Keratinocyte (primary cell): ENCODE measurements around the gene DELE1. TPM values are rescaled to one million over a fixed set of nuclear protein-coding genes. Genes with fewer than 3 reads are reported as not detected.

Experiments used
- DNase-seq: peaks from one replicate; pipeline ENCODE4 v3.0.0-alpha.2; 2011; ENCODE audit warnings: low read depth, missing footprints, low spot score
- FAIRE-seq: peaks from 2 replicates; lab custom pipeline; 2011; peaks lifted over from hg19 to GRCh38; lab: Jason Lieb, UNC
- H2AFZ ChIP-seq: 2 replicates; pipeline ENCODE4 v1.6.0; 2012; ENCODE audit warnings: low read length, control low read depth, inconsistent platforms; ENCODE audit not compliant: control insufficient read depth
- H3K27ac ChIP-seq: 2 replicates; pipeline ENCODE4 v1.5.1; 2011; ENCODE audit warnings: low read length; ENCODE audit not compliant: control insufficient read depth, insufficient read depth
- H3K27me3 ChIP-seq: 3 replicates; pipeline ENCODE4 v1.6.0; 2011; ENCODE audit warnings: low read length; ENCODE audit not compliant: control insufficient read depth, insufficient read depth; ENCODE audit errors: extremely low read depth
- H3K36me3 ChIP-seq, 2 experiments: 2 replicates in 1 of 2; 3 replicates in 1 of 2; pipeline ENCODE4 v1.5.1; 2011; ENCODE audit warnings: low read length in 2 of 2, mild to moderate bottlenecking in 1 of 2; ENCODE audit not compliant: control insufficient read depth in 2 of 2, insufficient read depth in 2 of 2; ENCODE audit errors: extremely low read depth in 1 of 2
- H3K4me1 ChIP-seq: 3 replicates; pipeline ENCODE4 v1.5.1; 2011; ENCODE audit warnings: low read length; ENCODE audit not compliant: control insufficient read depth, insufficient read depth; ENCODE audit errors: extremely low read depth
- H3K4me2 ChIP-seq: 3 replicates; pipeline ENCODE4 v1.6.0; 2011; ENCODE audit warnings: low read depth, low read length; ENCODE audit not compliant: control insufficient read depth, insufficient read depth; ENCODE audit errors: extremely low read depth
- H3K4me3 ChIP-seq, 3 experiments: fragments of 200-600 bp in 1 of 3; sonication (generic) in 1 of 3; 2 replicates in 2 of 3; 3 replicates in 1 of 3; pipeline ENCODE4 v1.5.1; 2011 to 2016; ENCODE audit warnings: low read length in 3 of 3, mild to moderate bottlenecking in 3 of 3, control low read depth in 2 of 3, inconsistent platforms in 1 of 3, low read depth in 1 of 3, mixed read lengths in 1 of 3, mixed run types in 1 of 3, moderate library complexity in 1 of 3; ENCODE audit not compliant: control insufficient read depth in 2 of 3, insufficient read depth in 2 of 3; ENCODE audit errors: extremely low read depth in 1 of 3
- H3K79me2 ChIP-seq: 2 replicates; pipeline ENCODE4 v1.6.0; 2012; ENCODE audit warnings: low read length; ENCODE audit not compliant: control insufficient read depth, insufficient read depth
- H3K9ac ChIP-seq: 3 replicates; pipeline ENCODE4 v1.6.0; 2011; ENCODE audit warnings: low read length; ENCODE audit not compliant: control insufficient read depth, insufficient read depth; ENCODE audit errors: extremely low read depth
- H3K9me1 ChIP-seq: 3 replicates; pipeline ENCODE4 v1.6.0; 2011; ENCODE audit warnings: low read length; ENCODE audit not compliant: control insufficient read depth, insufficient read depth; ENCODE audit errors: extremely low read depth
- H3K9me3 ChIP-seq: 2 replicates; pipeline ENCODE4 v1.5.1; 2012; ENCODE audit warnings: low read depth, low read length; ENCODE audit not compliant: control insufficient read depth
- H4K20me1 ChIP-seq: 3 replicates; pipeline ENCODE4 v1.6.0; 2011; ENCODE audit warnings: low read length; ENCODE audit not compliant: control insufficient read depth, insufficient read depth; ENCODE audit errors: extremely low read depth
- EZH2 ChIP-seq: IDR thresholded peaks from one replicate; pipeline ENCODE4 v1.6.1; 2012; ENCODE audit warnings: inconsistent platforms, mild to moderate bottlenecking, low read length, moderate library complexity
- dilution Hi-C: fragments of 300-500 bp; cut with MboI; formaldehyde crosslinking; loops from one replicate; pipeline ENCODE4 v1.7.0; 2020; ENCODE audit warnings: low sequenced_read_pairs; ENCODE audit not compliant: extremely low pct_ligation_motif_present
- polyA plus RNA-seq, 5 experiments: library from polyadenylated mRNA; depleted of rRNA in 3 of 5; stranded (reverse) in 3 of 5; stranded (forward) in 1 of 5; unstranded in 1 of 5; fragments of >200 nt; gene quantifications; 1 replicate in 1 of 5; 2 replicates in 3 of 5; 3 replicates in 1 of 5; pipeline versions ENCODE4 v1.2.1 to v1.2.3, GENCODE V29; 2011 to 2012; ENCODE audit warnings: missing spikeins in 2 of 5, low read depth in 1 of 5, low replicate concordance in 1 of 5
- TF ChIP-seq, protein P1 (sequence below), 3 experiments: IDR thresholded peaks in 1 of 3; conservative IDR thresholded peaks in 1 of 3; optimal IDR thresholded peaks in 1 of 3; 2 replicates in 2 of 3; 3 replicates in 1 of 3; pipeline versions ENCODE3 to v1.5.1; 2011; ENCODE audit warnings: low read length in 3 of 3, mild to moderate bottlenecking in 3 of 3, moderate library complexity in 2 of 3, control low read depth in 1 of 3, inconsistent platforms in 1 of 3; ENCODE audit not compliant: insufficient read depth in 2 of 3; ENCODE audit errors: extremely low read depth in 1 of 3

DELE1 gene
- polyA plus RNA-seq, 1 donor (not counting 4 experiments of a cell fraction or from before 2014, with no cell fraction given), result 37.5 TPM

DNA sequence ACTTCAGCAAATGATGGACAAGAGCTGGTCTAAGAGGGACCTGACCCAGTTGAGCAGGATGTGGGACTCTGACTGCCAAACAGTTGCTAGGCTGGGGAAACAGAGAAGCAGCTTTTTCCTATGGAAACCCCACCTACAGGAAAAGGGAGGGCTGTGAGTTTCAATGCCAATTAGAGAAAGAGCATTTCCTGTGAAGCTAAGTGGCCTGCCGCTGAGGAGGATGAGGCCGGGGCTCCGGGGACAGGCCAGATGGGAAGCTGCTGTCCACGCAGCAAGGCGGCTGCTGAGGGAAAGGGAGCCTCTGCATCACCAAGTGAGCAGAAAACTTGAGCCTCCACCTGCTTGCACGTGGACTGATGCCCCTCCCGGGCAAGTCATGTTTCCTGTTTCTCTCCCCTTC, 34.4 kb downstream of the DELE1 start, which contains the start of gene PCDH12:
TSS of gene PCDH12 (minus strand) at position 90 of the 400 bp plus-strand sequence. CDS start 351 bp downstream, outside the sequence.
- no peaks in the 10 kb centered on the region for H3K36me3 ChIP-seq
- no peak within 1 kb of the TSS for H2AFZ ChIP-seq
- no peak for TF ChIP-seq EZH2
- TF ChIP-seq, protein P1, sequence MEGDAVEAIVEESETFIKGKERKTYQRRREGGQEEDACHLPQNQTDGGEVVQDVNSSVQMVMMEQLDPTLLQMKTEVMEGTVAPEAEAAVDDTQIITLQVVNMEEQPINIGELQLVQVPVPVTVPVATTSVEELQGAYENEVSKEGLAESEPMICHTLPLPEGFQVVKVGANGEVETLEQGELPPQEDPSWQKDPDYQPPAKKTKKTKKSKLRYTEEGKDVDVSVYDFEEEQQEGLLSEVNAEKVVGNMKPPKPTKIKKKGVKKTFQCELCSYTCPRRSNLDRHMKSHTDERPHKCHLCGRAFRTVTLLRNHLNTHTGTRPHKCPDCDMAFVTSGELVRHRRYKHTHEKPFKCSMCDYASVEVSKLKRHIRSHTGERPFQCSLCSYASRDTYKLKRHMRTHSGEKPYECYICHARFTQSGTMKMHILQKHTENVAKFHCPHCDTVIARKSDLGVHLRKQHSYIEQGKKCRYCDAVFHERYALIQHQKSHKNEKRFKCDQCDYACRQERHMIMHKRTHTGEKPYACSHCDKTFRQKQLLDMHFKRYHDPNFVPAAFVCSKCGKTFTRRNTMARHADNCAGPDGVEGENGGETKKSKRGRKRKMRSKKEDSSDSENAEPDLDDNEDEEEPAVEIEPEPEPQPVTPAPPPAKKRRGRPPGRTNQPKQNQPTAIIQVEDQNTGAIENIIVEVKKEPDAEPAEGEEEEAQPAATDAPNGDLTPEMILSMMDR (optimal IDR thresholded peaks at IDR 0.05 in 1 of 3, IDR thresholded peaks at IDR 0.05 in 1 of 3, conservative IDR thresholded peaks at IDR 0.05 in 1 of 3; ENCODE audit: extremely low read depth in 1 of 3, insufficient read depth in 2 of 3, low read length in 3 of 3), result no peak
- no peaks in the 10 kb centered on the region for H3K79me2 ChIP-seq
- H3K27ac ChIP-seq, result no peak within 1 kb of the TSS
- no peaks in the 10 kb centered on the region for H3K9me1 ChIP-seq
- no peaks in the 10 kb centered on the region for H4K20me1 ChIP-seq
- dilution Hi-C loops, result no loop called here
- peaks cover 11% of the 10 kb centered on the region for H3K4me1 ChIP-seq
- H3K4me3 ChIP-seq, result no peak within 1 kb of the TSS
- no peak within 1 kb of the TSS for H3K4me2 ChIP-seq
- no peaks in the 10 kb centered on the region for H3K9me3 ChIP-seq
- no peaks in the 10 kb centered on the region for H3K27me3 ChIP-seq
- FAIRE-seq (no peak), DNase-seq (no peak)
- H3K9ac ChIP-seq, result no peak within 1 kb of the TSS

DNA sequence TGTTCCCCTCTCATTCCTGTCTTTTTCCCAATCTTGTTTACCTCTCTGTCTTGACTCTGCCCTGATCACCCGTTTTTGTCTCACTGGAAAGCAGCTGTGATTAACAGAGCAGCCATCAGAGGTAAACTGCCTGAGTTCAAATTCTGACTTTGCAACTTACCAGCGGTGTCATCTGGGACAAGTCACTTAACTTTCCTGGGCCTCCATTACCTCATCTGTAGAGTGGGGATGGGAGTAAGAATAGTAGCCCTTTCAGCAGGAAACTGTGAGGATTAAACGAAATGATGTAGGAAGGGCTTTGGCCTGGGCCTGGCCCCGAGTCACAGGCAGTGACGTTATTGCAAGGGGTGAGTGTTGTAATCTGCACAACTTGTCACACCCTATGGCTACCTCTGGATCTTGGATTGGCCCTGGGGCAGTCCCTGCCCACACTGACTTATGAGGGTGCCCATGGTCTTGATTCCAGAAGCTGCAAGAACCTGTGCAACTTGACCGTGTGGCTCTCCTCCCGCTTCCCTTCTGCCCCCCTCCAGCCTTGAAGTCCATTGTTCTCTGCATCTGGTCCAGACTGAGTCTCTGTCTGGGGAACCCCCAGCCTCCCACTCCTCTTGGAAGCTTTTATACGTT, 35.0 kb downstream of the DELE1 start:
- dilution Hi-C loops, result no loop called here
- FAIRE-seq (no peak), DNase-seq (no peak)
- H3K9me3 ChIP-seq, result no peaks in the 10 kb centered on the region
- no peak overlapping the region for H2AFZ ChIP-seq
- H3K4me3 ChIP-seq, result no peak overlapping the region
- H3K27ac ChIP-seq, result no peak overlapping the region
- no peaks in the 10 kb centered on the region for H3K36me3 ChIP-seq
- no peak overlapping the region for H3K4me2 ChIP-seq
- no peak overlapping the region for H3K9ac ChIP-seq
- TF ChIP-seq EZH2, result no peak
- TF ChIP-seq, protein P1 (optimal IDR thresholded peaks at IDR 0.05 in 1 of 3, IDR thresholded peaks at IDR 0.05 in 1 of 3, conservative IDR thresholded peaks at IDR 0.05 in 1 of 3; ENCODE audit: extremely low read depth in 1 of 3, insufficient read depth in 2 of 3, low read length in 3 of 3), result no peak
- no peaks in the 10 kb centered on the region for H3K79me2 ChIP-seq
- H3K27me3 ChIP-seq, result no peaks in the 10 kb centered on the region
- no peaks in the 10 kb centered on the region for H4K20me1 ChIP-seq
- H3K4me1 ChIP-seq, result peaks cover 11% of the 10 kb centered on the region
- no peaks in the 10 kb centered on the region for H3K9me1 ChIP-seq
